Colonic mucosa (tissue), 4 donors: Measurements from ENCODE around the gene RNF222. TPM values are rescaled to one million over a fixed set of nuclear protein-coding genes. Genes with fewer than 3 reads are reported as not detected.

Source experiments
- DNase-seq: peaks from one replicate; pipeline ENCODE4 v3.0.0-alpha.2; 2020
- H3K27ac ChIP-seq: fragments of 200-600 bp; one replicate; pipeline ENCODE4 v1.8.0; 2021
- H3K27me3 ChIP-seq: fragments of 200-600 bp; one replicate; pipeline ENCODE4 v1.8.0; 2021
- H3K36me3 ChIP-seq: fragments of 200-600 bp; one replicate; pipeline ENCODE4 v1.8.0; 2021
- H3K4me1 ChIP-seq: fragments of 200-600 bp; one replicate; pipeline ENCODE4 v1.8.0; 2021; ENCODE audit warnings: mild to moderate bottlenecking
- H3K4me3 ChIP-seq: fragments of 200-600 bp; one replicate; pipeline ENCODE4 v1.8.0; 2021
- H3K9ac ChIP-seq, 2 donors: one replicate each; pipeline ENCODE4 v1.7.0; 2013; ENCODE audit warnings: control low read depth in 2 of 2, low read depth in 2 of 2, low read length in 2 of 2
- H3K9me3 ChIP-seq: fragments of 200-600 bp; one replicate; pipeline ENCODE4 v1.8.0; 2021
- intact Hi-C: fragments of 100-400 bp; cut with DNase I; formaldehyde crosslinking; loops from one replicate; pipeline ENCODE4 v1.14.1; 2022
- total RNA-seq, 2 donors: library from RNA; stranded (reverse); fragmentation: NEBNext Ultra II Directional in 1 of 2; extraction: Animal tissue kit (Norgen Biotek cat#: 25700) in 1 of 2; gene quantifications; one replicate each; pipeline ENCODE4 v1.2.1, GENCODE V29; 2021
- TF ChIP-seq, protein P1 (sequence below): fragments of 200-600 bp; IDR thresholded peaks from one replicate; pipeline ENCODE4 v1.8.0; 2022; ENCODE audit warnings: antibody characterized with exemption, mild to moderate bottlenecking
- donor health status: healthy.
- donor health status: DM: no; HTN: no; CAD: no.
- donor health status: DM: no; HTN: no; CAD: no.

RNF222 gene
- total RNA-seq, 2 donors from 2014 or later, result not detected

DNA sequence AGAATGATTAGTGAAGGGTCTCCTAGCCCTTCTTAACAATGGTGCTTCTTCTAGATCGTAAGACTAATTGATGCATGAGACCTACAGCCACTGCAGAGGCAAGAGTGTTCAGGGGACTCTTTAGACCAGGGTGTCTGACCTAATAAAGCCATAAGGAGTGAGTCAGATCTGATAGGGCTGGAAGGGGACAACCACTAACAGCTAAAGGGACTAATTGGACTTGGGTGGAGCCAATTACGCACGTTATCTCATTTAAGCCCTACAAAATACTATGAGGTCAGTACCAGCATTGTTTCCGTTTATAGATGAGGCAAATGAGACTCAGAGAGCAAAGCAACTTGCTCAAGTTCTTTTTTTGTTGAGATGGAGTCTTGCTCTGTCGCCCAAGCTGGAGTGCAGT, 14.5 kb upstream of the RNF222 start:
- intact Hi-C loops, result loop anchor here (10.0 kb wide), 1 partner anchor 483 kb away; no protein-coding TSS in a partner anchor
- H3K27me3 ChIP-seq, result no peaks in the 10 kb centered on the region
- no peak overlapping the region for H3K9ac ChIP-seq
- H3K4me3 ChIP-seq, result no peak overlapping the region
- H3K36me3 ChIP-seq, result no peaks in the 10 kb centered on the region
- no peaks in the 10 kb centered on the region for H3K9me3 ChIP-seq
- TF ChIP-seq, protein P1, sequence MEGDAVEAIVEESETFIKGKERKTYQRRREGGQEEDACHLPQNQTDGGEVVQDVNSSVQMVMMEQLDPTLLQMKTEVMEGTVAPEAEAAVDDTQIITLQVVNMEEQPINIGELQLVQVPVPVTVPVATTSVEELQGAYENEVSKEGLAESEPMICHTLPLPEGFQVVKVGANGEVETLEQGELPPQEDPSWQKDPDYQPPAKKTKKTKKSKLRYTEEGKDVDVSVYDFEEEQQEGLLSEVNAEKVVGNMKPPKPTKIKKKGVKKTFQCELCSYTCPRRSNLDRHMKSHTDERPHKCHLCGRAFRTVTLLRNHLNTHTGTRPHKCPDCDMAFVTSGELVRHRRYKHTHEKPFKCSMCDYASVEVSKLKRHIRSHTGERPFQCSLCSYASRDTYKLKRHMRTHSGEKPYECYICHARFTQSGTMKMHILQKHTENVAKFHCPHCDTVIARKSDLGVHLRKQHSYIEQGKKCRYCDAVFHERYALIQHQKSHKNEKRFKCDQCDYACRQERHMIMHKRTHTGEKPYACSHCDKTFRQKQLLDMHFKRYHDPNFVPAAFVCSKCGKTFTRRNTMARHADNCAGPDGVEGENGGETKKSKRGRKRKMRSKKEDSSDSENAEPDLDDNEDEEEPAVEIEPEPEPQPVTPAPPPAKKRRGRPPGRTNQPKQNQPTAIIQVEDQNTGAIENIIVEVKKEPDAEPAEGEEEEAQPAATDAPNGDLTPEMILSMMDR, result no peak
- no peak for DNase-seq
- H3K27ac ChIP-seq, result no peak overlapping the region
- no peaks in the 10 kb centered on the region for H3K4me1 ChIP-seq

DNA sequence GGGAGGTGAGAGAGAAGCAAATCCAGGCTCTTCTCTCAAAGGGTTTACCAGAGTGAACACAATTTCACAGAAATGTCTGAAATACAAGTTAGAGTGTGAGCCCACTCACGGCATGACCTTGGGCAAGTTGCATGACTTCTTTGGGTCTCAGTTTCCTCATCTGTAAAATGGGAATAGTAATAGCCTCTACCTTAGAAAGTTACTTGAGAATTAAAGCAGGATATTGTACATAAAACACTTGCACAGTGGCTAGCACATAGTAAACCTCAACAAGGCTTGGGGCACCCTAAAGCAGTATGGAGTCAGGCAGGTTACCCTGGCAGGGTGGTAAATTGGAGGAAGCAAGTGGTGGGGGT, 13.2 kb upstream of the RNF222 start:
- Histone ChIP-seq H3K9me3 (no peaks in the 10 kb centered on the region), H3K27ac (no peak overlapping the region), H3K4me1 (no peaks in the 10 kb centered on the region), H3K9ac (no peak overlapping the region), H3K36me3 (no peaks in the 10 kb centered on the region), H3K27me3 (no peaks in the 10 kb centered on the region), H3K4me3 (no peak overlapping the region)
- TF ChIP-seq, protein P1, result no peak
- DNase-seq, result no peak
- intact Hi-C loops, result loop anchor here (2.0 to 10.0 kb wide), 2 partner anchors 336 to 484 kb away; no protein-coding TSS in a partner anchor

DNA sequence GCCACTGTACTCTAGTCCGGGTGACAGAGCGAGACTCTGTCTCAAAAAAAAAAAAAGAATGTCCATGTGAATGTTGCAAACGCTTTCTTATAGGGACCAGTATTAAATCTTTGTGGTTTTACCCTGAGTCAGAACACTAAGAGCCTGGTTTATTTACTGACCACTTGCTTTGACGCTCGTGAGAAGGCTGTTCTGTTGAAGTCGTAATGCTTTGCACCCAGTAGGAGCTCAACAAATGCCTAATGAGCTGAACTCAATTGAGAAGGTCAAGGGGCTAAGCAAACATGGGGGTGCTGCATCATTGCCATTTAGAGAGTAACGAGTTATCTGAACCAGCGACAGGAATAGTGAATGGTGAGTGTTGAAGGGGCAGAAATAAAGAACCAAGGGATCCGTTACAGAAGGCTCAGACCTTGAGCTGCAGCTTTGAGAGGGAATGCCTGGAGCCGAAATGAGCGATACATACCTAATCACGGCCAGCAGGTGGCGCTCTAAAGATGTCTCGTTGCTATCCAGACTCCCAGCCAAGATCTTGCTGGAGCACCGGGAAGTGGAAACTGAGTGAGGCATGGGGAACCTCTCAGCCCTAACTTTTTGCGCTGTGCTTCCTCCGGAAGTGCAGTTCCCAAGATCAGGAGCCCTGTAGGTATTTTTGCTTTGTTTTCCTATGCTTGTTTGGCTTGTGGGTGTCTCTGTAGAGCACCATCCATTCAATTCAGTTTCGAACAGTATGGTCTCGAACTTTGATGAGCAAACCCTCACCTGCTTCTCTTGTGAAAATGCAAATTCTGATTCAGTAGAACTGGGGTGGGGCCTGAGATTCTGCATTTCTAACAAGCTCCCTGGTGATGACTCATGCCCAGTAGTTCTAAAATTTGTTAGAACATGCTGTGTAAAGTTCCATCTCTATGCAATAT, 12.6 kb upstream of the RNF222 start:
- no peak overlapping the region for H3K27ac ChIP-seq
- TF ChIP-seq, protein P1, result peak; percentile 76
- no peaks in the 10 kb centered on the region for H3K9me3 ChIP-seq
- intact Hi-C loops, result loop anchor here (2.0 to 10.0 kb wide), 3 partner anchors 67 to 485 kb away; no protein-coding TSS in a partner anchor
- peak; percentile 92 for DNase-seq
- H3K9ac ChIP-seq, result no peak overlapping the region
- no peak overlapping the region for H3K4me3 ChIP-seq
- H3K36me3 ChIP-seq, result no peaks in the 10 kb centered on the region
- no peaks in the 10 kb centered on the region for H3K27me3 ChIP-seq
- no peaks in the 10 kb centered on the region for H3K4me1 ChIP-seq

DNA sequence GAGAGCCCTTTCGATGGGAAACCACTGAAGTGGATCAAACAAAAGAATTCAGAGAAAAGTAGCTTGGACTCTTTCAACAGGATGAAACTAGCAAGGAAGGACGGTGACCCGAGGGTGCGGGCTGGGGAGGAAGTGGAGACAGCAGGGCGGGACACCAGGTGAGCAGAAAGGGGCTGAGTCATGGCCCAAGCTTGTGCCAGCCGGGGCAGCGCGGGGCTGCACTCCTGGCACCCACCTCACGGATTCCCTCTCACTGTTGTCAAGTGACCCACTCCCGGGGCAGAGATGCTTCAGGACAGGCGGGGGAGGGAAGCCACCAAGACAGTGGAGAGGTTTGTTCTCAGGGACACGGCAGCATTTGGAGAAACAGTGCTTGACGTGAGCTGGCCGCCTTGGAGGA, 10.7 kb upstream of the RNF222 start:
- Histone ChIP-seq H3K27me3 (no peaks in the 10 kb centered on the region), H3K27ac (no peak overlapping the region), H3K36me3 (no peaks in the 10 kb centered on the region), H3K9ac (no peak overlapping the region), H3K9me3 (no peaks in the 10 kb centered on the region), H3K4me1 (no peaks in the 10 kb centered on the region), H3K4me3 (no peak overlapping the region)
- TF ChIP-seq, protein P1, result no peak
- intact Hi-C loops, result loop anchor here (2.0 kb wide), 1 partner anchor 68 kb away; no protein-coding TSS in a partner anchor
- DNase-seq, result peak; percentile 65

DNA sequence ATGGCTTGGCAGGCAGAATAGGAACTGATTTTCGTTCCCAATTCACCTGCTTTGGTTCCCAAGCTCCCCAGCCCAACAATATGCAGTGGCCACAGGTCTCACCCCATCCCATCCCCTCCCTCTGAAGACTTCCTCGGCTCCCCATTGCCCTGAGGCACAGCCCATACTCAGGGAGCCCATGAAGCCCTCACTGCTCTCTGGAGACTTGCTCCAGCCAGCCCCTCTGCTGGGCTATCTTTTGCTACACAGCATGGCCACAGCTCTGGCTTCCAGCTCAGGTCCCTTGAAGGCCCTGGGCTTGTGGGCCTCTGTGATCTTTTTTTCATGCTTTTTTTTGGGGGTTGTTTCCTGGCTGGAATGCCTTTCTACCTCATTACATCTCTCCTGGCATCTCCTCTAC, 8.5 kb upstream of the RNF222 start:
- intact Hi-C loops, result no loop called here
- H3K4me3 ChIP-seq, result no peak overlapping the region
- no peak for DNase-seq
- no peak overlapping the region for H3K9ac ChIP-seq
- TF ChIP-seq, protein P1, result no peak
- no peaks in the 10 kb centered on the region for H3K9me3 ChIP-seq
- no peak overlapping the region for H3K27ac ChIP-seq
- no peaks in the 10 kb centered on the region for H3K27me3 ChIP-seq
- H3K4me1 ChIP-seq, result no peaks in the 10 kb centered on the region
- no peaks in the 10 kb centered on the region for H3K36me3 ChIP-seq
